HEK293 (cell line): ENCODE measurements around the gene TSACC.

Experiments used
- CTCF ChIP-seq: fragments of 450-650 bp; formaldehyde crosslinking; IDR thresholded peaks from 2 replicates; pipeline ENCODE4 v1.5.1; 2016; ENCODE audit warnings: missing biosample characterization, missing genetic modification characterization
- WT1 ChIP-seq: fragments of 450-650 bp; formaldehyde crosslinking; IDR thresholded peaks from 2 replicates; pipeline ENCODE4 v1.5.1; 2016; ENCODE audit warnings: missing biosample characterization, missing genetic modification characterization
- ZNF24 ChIP-seq: fragments of 450-650 bp; formaldehyde crosslinking; IDR thresholded peaks from 2 replicates; pipeline ENCODE4 v1.5.1; 2016; ENCODE audit warnings: missing biosample characterization, missing genetic modification characterization
- ZNF398 ChIP-seq: fragments of 450-650 bp; formaldehyde crosslinking; IDR thresholded peaks from 2 replicates; pipeline ENCODE4 v1.5.1; 2017; ENCODE audit warnings: missing biosample characterization, missing genetic modification characterization
- ZNF449 ChIP-seq: fragments of 450-650 bp; formaldehyde crosslinking; IDR thresholded peaks from 2 replicates; pipeline ENCODE4 v1.5.1; 2017; ENCODE audit warnings: missing biosample characterization, mild to moderate bottlenecking, missing genetic modification characterization, moderate library complexity
- ZSCAN16 ChIP-seq: fragments of 450-650 bp; formaldehyde crosslinking; IDR thresholded peaks from 2 replicates; pipeline ENCODE4 v1.5.1; 2016; ENCODE audit warnings: missing biosample characterization, missing genetic modification characterization
- ZSCAN18 ChIP-seq: fragments of 450-650 bp; formaldehyde crosslinking; IDR thresholded peaks from 2 replicates; pipeline ENCODE4 v1.5.1; 2016; ENCODE audit warnings: missing biosample characterization, missing genetic modification characterization

- TF ChIP-seq CTCF (tag by site-specific recombination) (no peak), ZSCAN16 (tag by site-specific recombination) (no peak), ZNF449 (tag by site-specific recombination) (no peak), ZSCAN18 (no peak), ZNF398 (tag by site-specific recombination) (no peak), ZNF24 (no peak), WT1 (tag by site-specific recombination) (no peak)
Measured at GRCh38 chr1:156293098-156293434, 45.3 kb upstream of the TSACC start.
